HG02588 (cell line): Measurements from ENCODE around the gene HOMER3.

ENCODE experiments used
- ATAC-seq: cut with Tn5 transposase; IDR thresholded peaks from one replicate; pipeline ENCODE4 v1.9.1; 2021; ENCODE audit warnings: mild to moderate bottlenecking, moderate library complexity; ENCODE audit not compliant: unreplicated experiment

Gene HOMER3

GRCh38 chr19:18883526-18884304 lies 57.3 kb downstream of the HOMER3 start:
- no peak for ATAC-seq

- ATAC-seq = no peak
Measured at GRCh38 chr19:18881491-18881890, 59.5 kb downstream of the HOMER3 start.

- no peak for ATAC-seq
Measured at GRCh38 chr19:18879579-18880373, 61.2 kb downstream of the HOMER3 start.
